Activated naive CD8-positive, alpha-beta T cell treated with anti-CD3 and anti-CD28 coated beads, Interleukin-2, amount 50 U/mL, for 24 hours (primary cell): Measurements from ENCODE around the gene HOXB7.

Experiments
- ATAC-seq: fragments of 150-1000 bp; cut with Tn5 transposase; one replicate; pipeline ENCODE4 v1.10.0; 2021
- DNase-seq: peaks from one replicate; pipeline ENCODE4 v3.0.0; 2021
- H3K27ac Mint-ChIP-seq: one replicate; pipeline ENCODE4 v1.8.0; 2021; ENCODE audit warnings: mild to moderate bottlenecking, mixed read lengths
- H3K27me3 Mint-ChIP-seq: one replicate; pipeline ENCODE4 v1.8.0; 2021; ENCODE audit warnings: mixed read lengths
- H3K36me3 Mint-ChIP-seq: one replicate; pipeline ENCODE4 v1.8.0; 2021; ENCODE audit warnings: low read depth, mixed read lengths
- H3K4me1 Mint-ChIP-seq: one replicate; pipeline ENCODE4 v1.8.0; 2021; ENCODE audit warnings: mixed read lengths
- H3K4me3 Mint-ChIP-seq: one replicate; pipeline ENCODE4 v1.8.0; 2021; ENCODE audit warnings: mild to moderate bottlenecking, moderate library complexity, mixed read lengths
- H3K9me3 Mint-ChIP-seq: one replicate; pipeline ENCODE4 v1.8.0; 2021; ENCODE audit warnings: mixed read lengths

HOXB7 gene

DNA sequence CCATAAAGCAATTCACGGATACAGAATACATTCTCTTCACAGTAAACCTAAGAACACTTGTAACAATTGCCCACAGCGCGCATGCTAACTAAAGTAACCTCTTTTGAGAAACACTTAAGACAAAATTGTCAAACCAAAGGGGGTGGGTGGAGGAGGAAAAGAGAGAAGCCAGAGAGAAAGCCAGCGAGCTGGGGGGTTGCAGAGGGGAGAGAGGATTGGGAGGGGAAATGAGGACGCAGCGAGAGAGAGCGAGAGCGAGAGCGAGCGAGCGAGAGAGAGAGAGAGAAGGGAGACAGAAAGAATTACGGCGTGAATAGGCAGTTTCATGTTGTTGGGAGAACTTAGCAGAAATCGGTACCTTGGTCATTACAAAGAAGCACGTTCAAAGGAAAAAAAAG is 1.6 kb upstream of the HOXB7 start:
- no peaks in the 10 kb centered on the region for H3K36me3 Mint-ChIP-seq
- H3K27ac Mint-ChIP-seq, result no peak overlapping the region
- peak overlapping the region; percentile 69 for H3K4me3 Mint-ChIP-seq
- no peak for ATAC-seq
- H3K4me1 Mint-ChIP-seq, result peaks cover 49% of the 10 kb centered on the region
- no peaks in the 10 kb centered on the region for H3K9me3 Mint-ChIP-seq
- no peak for DNase-seq
- H3K27me3 Mint-ChIP-seq, result peaks cover 77% of the 10 kb centered on the region

- Mint-ChIP-seq H3K36me3 (no peaks in the 10 kb centered on the region), H3K27ac (no peak overlapping the region), H3K4me3 (peak overlapping the region; percentile 91), H3K4me1 (peaks cover 44% of the 10 kb centered on the region), H3K27me3 (peaks cover 77% of the 10 kb centered on the region), H3K9me3 (no peaks in the 10 kb centered on the region)
- DNase-seq (no peak), ATAC-seq (no peak)
Observed at GRCh38 chr17:48611681-48612455, 1.1 kb upstream of the HOXB7 start.

GRCh38 chr17:48611213-48611612 is 396 bp upstream of the HOXB7 start:
- Mint-ChIP-seq H3K36me3 (no peaks in the 10 kb centered on the region), H3K27ac (peak overlapping the region; percentile 88), H3K9me3 (no peaks in the 10 kb centered on the region), H3K4me1 (peaks cover 43% of the 10 kb centered on the region), H3K27me3 (peaks cover 78% of the 10 kb centered on the region), H3K4me3 (peak overlapping the region; percentile 91)
- DNase-seq (no peak), ATAC-seq (no peak)

DNA sequence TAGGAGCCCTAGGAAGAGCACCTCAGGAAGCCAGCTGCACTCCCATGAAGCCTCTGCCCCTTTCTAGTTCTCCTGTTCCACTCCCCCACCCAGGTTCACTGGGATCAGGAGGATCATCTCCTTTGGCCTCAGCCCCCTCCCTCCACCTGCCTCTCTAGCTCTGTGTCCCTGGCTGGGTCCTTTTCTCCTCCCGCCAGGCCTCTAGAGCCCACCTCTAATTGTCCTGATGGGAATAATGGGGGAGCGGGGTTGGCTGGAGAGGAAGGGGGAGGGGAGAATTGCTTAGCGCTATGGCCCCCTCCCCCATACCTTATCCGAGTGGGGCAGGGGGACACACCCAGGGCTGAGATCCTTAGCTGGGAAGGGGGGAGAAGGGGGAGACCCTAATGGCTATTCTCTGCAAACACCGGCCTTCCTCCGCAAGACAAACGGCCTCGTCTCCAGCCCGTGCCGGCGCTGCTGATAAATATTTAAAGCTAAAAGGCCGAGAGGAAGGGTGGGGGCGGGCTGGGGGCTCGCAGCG is 997 bp downstream of the HOXB7 start:
- H3K4me3 Mint-ChIP-seq, result peak overlapping the region; percentile 91
- peaks cover 71% of the 10 kb centered on the region for H3K27me3 Mint-ChIP-seq
- peaks cover 33% of the 10 kb centered on the region for H3K4me1 Mint-ChIP-seq
- ATAC-seq, result no peak
- H3K36me3 Mint-ChIP-seq, result no peaks in the 10 kb centered on the region
- H3K9me3 Mint-ChIP-seq, result no peaks in the 10 kb centered on the region
- H3K27ac Mint-ChIP-seq, result no peak overlapping the region
- DNase-seq, result no peak

DNA sequence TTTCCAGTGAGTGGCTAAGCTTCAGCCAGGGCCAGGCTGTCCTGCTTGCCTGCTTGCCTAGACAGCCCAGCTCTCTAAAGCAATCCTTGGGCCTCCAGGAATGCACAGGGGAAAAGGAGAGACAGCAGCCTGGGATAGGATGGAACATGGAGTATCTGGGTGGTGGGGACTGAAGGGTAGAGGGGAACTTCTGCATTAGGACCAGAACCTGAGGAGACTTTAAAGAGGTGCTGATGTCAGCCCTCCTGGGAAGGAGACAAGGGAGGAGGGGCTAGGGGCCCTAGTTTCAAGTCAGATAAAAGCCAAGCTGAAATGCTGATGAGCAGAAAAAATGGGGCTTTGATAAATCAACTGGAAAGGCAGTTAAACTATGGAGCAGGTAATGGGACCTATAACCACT is 1.8 kb downstream of the HOXB7 start:
- Mint-ChIP-seq H3K27me3 (peaks cover 73% of the 10 kb centered on the region), H3K4me3 (no peak overlapping the region), H3K27ac (no peak overlapping the region), H3K4me1 (peaks cover 35% of the 10 kb centered on the region), H3K9me3 (no peaks in the 10 kb centered on the region), H3K36me3 (no peaks in the 10 kb centered on the region)
- ATAC-seq, result no peak
- no peak for DNase-seq

DNA sequence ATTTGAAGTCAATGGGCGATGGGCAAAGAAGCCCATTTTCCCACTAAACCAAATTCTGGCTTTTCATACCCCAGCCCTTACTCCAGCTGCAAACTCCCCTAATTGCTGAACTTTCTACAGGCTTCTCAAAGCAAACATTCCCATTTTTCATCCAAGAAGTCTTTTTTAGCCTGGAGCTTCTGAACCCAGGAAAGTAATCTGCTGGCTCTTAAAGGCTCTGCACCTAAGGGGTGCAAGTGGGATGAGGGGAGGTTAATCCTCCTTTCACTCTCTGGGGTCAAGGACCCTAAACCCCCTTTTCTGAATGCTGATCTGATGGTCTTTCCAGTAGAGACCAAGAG is 2.4 kb downstream of the HOXB7 start:
- no peak overlapping the region for H3K27ac Mint-ChIP-seq
- H3K4me3 Mint-ChIP-seq, result no peak overlapping the region
- no peaks in the 10 kb centered on the region for H3K36me3 Mint-ChIP-seq
- ATAC-seq (no peak), DNase-seq (no peak)
- H3K9me3 Mint-ChIP-seq, result no peaks in the 10 kb centered on the region
- peaks cover 30% of the 10 kb centered on the region for H3K4me1 Mint-ChIP-seq
- peaks cover 73% of the 10 kb centered on the region for H3K27me3 Mint-ChIP-seq

GRCh38 chr17:48606892-48607614 is 3.8 kb downstream of the HOXB7 start:
- Mint-ChIP-seq H3K27me3 (peaks cover 77% of the 10 kb centered on the region), H3K9me3 (no peaks in the 10 kb centered on the region), H3K4me1 (peaks cover 21% of the 10 kb centered on the region), H3K36me3 (no peaks in the 10 kb centered on the region), H3K27ac (no peak overlapping the region), H3K4me3 (no peak overlapping the region)
- DNase-seq, result no peak
- no peak for ATAC-seq

- H3K27ac Mint-ChIP-seq, result no peak overlapping the region
Observed at GRCh38 chr17:48605991-48606891, 4.6 kb downstream of the HOXB7 start.

GRCh38 chr17:48605409-48605919 is 5.4 kb downstream of the HOXB7 start:
- Mint-ChIP-seq H3K27ac (no peak overlapping the region), H3K27me3 (peaks cover 82% of the 10 kb centered on the region), H3K4me1 (peaks cover 11% of the 10 kb centered on the region), H3K36me3 (no peaks in the 10 kb centered on the region), H3K4me3 (no peak overlapping the region), H3K9me3 (no peaks in the 10 kb centered on the region)
- ATAC-seq, result no peak
- no peak for DNase-seq

More at GRCh38 chr17:48605991-48606891, 4.6 kb downstream of the HOXB7 start:
- no peak overlapping the region for H3K4me3 Mint-ChIP-seq
- no peaks in the 10 kb centered on the region for H3K36me3 Mint-ChIP-seq
- peaks cover 79% of the 10 kb centered on the region for H3K27me3 Mint-ChIP-seq
- H3K9me3 Mint-ChIP-seq, result no peaks in the 10 kb centered on the region
- ATAC-seq (no peak), DNase-seq (no peak)
- peaks cover 18% of the 10 kb centered on the region for H3K4me1 Mint-ChIP-seq

- DNase-seq (no peak), ATAC-seq (no peak)
- Mint-ChIP-seq H3K4me1 (peaks cover 11% of the 10 kb centered on the region), H3K27ac (no peak within 1 kb of the TSS), H3K27me3 (peaks cover 87% of the 10 kb centered on the region), H3K9me3 (no peaks in the 10 kb centered on the region), H3K4me3 (peak within 1 kb of the TSS; percentile 48), H3K36me3 (no peaks in the 10 kb centered on the region)
Observed at GRCh38 chr17:48604770-48605329, 6.0 kb downstream of the HOXB7 start, which contains the start of gene HOXB6. Gene HOXB6, minus strand, starts transcription at chr17:48604986. Its CDS starts 6,836 bp downstream, at chr17:48598150.

- no peak overlapping the region for H3K27ac Mint-ChIP-seq
- no peak overlapping the region for H3K4me3 Mint-ChIP-seq
- peaks cover 11% of the 10 kb centered on the region for H3K4me1 Mint-ChIP-seq
- DNase-seq (no peak), ATAC-seq (no peak)
- no peaks in the 10 kb centered on the region for H3K9me3 Mint-ChIP-seq
- no peaks in the 10 kb centered on the region for H3K36me3 Mint-ChIP-seq
- peaks cover 86% of the 10 kb centered on the region for H3K27me3 Mint-ChIP-seq
Observed at GRCh38 chr17:48603959-48604769, 6.7 kb downstream of the HOXB7 start.

DNA sequence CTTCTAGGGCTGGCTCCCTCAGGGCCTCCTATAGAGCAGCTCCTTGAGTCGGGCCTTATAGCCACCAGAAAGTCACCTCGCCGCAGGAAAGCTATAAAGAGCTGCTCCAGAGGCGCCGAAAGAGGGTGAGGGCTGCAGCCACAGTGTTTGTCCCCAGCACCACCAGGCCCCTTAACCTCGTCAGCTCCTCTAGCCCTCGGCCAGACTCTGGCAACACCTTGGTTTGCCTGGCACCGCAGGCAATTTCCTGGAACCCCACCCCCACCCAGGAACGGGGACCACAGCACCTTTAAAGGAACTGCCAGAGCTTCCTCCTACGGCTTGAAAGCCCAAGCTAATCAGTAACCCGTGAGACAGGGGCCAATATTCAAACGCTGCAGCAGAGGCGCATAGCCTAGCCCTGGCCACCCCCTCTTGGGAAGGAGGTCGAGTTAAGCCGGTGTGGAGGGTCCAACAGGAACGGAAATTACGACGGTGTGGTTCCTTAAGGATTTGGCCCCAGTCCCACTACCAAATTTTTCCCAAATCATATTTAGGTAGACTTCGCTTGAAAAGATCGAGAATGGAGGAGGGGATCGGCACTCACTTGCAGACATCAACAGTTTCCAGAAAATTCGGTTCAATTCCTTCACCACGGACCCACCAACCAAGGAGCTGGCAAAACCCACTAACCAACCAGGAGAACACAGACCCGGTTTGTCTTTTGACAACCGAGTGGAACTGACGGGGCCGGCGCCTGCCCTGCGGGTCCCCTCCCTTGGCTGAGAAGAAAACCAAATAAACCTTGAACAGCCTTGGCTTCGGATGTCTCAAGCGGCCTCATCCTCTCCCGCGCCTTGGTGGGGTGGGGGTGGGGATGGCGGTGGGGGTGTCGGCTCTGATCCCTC is 9.0 kb downstream of the HOXB7 start:
- ATAC-seq (no peak), DNase-seq (no peak)
- Mint-ChIP-seq H3K27me3 (peaks cover 86% of the 10 kb centered on the region), H3K36me3 (no peaks in the 10 kb centered on the region), H3K9me3 (no peaks in the 10 kb centered on the region), H3K27ac (no peak overlapping the region), H3K4me1 (peaks cover 23% of the 10 kb centered on the region), H3K4me3 (no peak overlapping the region)

DNA sequence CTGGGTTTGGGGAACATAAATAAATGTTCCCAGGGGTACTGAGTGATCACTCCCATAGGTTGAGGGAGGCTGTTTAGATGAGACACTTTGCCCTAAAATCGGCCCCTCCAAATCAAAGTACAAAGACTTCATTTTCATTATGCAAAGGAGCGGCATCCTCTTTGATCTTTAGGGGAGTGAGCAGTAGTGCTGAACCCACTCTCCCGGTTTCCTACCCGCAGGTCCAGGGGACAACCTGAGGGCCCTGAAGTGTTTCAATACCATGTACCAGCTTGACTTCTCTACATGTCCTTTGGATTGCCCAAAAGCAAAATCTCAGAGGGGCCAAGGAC is 9.6 kb downstream of the HOXB7 start:
- ATAC-seq (no peak), DNase-seq (no peak)
- H3K27me3 Mint-ChIP-seq, result peaks cover 87% of the 10 kb centered on the region
- peaks cover 29% of the 10 kb centered on the region for H3K4me1 Mint-ChIP-seq
- H3K9me3 Mint-ChIP-seq, result no peaks in the 10 kb centered on the region
- no peak overlapping the region for H3K27ac Mint-ChIP-seq
- no peaks in the 10 kb centered on the region for H3K36me3 Mint-ChIP-seq
- no peak overlapping the region for H3K4me3 Mint-ChIP-seq
